Measurements from ENCODE around the gene LRP1B.

The LRP1B gene

GRCh38 chr2:141524777-141525176 is 606.0 kb downstream of the LRP1B start:
- ATAC-seq (ENCODE audit: low read depth) (no peak), DNase-seq (ENCODE audit: low spot score in 2 of 2) (no peak)
- H3K9me3 Mint-ChIP-seq: no peaks in the 10 kb centered on the region
- H3K27ac Mint-ChIP-seq: no peak overlapping the region
- no peaks in the 10 kb centered on the region for H3K36me3 Mint-ChIP-seq
- H3K4me3 Mint-ChIP-seq: no peak overlapping the region
- no peaks in the 10 kb centered on the region for H3K4me1 Mint-ChIP-seq
- no peaks in the 10 kb centered on the region for H3K27me3 Mint-ChIP-seq

GRCh38 chr2:141523199-141523598 is 607.6 kb downstream of the LRP1B start:
- Mint-ChIP-seq H3K9me3 (no peaks in the 10 kb centered on the region), H3K4me1 (no peaks in the 10 kb centered on the region), H3K27ac (no peak overlapping the region), H3K36me3 (no peaks in the 10 kb centered on the region), H3K4me3 (no peak overlapping the region), H3K27me3 (no peaks in the 10 kb centered on the region)
- ATAC-seq (ENCODE audit: low read depth) (no peak), DNase-seq (ENCODE audit: low spot score in 2 of 2) (no peak)

GRCh38 chr2:141522702-141523101 is 608.1 kb downstream of the LRP1B start:
- ATAC-seq (ENCODE audit: low read depth): no peak
- no peaks in the 10 kb centered on the region for H3K4me1 Mint-ChIP-seq
- no peak overlapping the region for H3K27ac Mint-ChIP-seq
- no peak for DNase-seq (ENCODE audit: low spot score in 2 of 2)
- H3K4me3 Mint-ChIP-seq: no peak overlapping the region
- H3K27me3 Mint-ChIP-seq: no peaks in the 10 kb centered on the region
- no peaks in the 10 kb centered on the region for H3K9me3 Mint-ChIP-seq
- no peaks in the 10 kb centered on the region for H3K36me3 Mint-ChIP-seq

GRCh38 chr2:141522048-141522447 is 608.8 kb downstream of the LRP1B start:
- Mint-ChIP-seq H3K9me3 (no peaks in the 10 kb centered on the region), H3K27ac (no peak overlapping the region), H3K36me3 (no peaks in the 10 kb centered on the region), H3K4me3 (no peak overlapping the region), H3K27me3 (no peaks in the 10 kb centered on the region), H3K4me1 (no peaks in the 10 kb centered on the region)
- DNase-seq (ENCODE audit: low spot score in 2 of 2) (no peak), ATAC-seq (ENCODE audit: low read depth) (no peak)

- Mint-ChIP-seq H3K4me1 (no peaks in the 10 kb centered on the region), H3K36me3 (no peaks in the 10 kb centered on the region), H3K4me3 (no peak overlapping the region), H3K27ac (no peak overlapping the region), H3K27me3 (no peaks in the 10 kb centered on the region), H3K9me3 (no peaks in the 10 kb centered on the region)
- DNase-seq (ENCODE audit: low spot score in 2 of 2) (no peak), ATAC-seq (ENCODE audit: low read depth) (no peak)
Measured at GRCh38 chr2:141519906-141520305, 610.9 kb downstream of the LRP1B start.

- H3K27me3 Mint-ChIP-seq: no peaks in the 10 kb centered on the region
- no peak overlapping the region for H3K27ac Mint-ChIP-seq
- H3K9me3 Mint-ChIP-seq: no peaks in the 10 kb centered on the region
- no peak overlapping the region for H3K4me3 Mint-ChIP-seq
- H3K4me1 Mint-ChIP-seq: no peaks in the 10 kb centered on the region
- no peak for ATAC-seq (ENCODE audit: low read depth)
- H3K36me3 Mint-ChIP-seq: no peaks in the 10 kb centered on the region
- DNase-seq (ENCODE audit: low spot score in 2 of 2): no peak
Measured at GRCh38 chr2:141517852-141518421, 612.9 kb downstream of the LRP1B start.

- H3K4me1 Mint-ChIP-seq: no peaks in the 10 kb centered on the region
- no peak for ATAC-seq (ENCODE audit: low read depth)
Measured at GRCh38 chr2:141517180-141517851, 613.5 kb downstream of the LRP1B start.

GRCh38 chr2:141515931-141516330 is 614.9 kb downstream of the LRP1B start:
- no peak overlapping the region for H3K4me3 Mint-ChIP-seq
- DNase-seq (ENCODE audit: low spot score in 2 of 2): no peak
- H3K27ac Mint-ChIP-seq: no peak overlapping the region
- H3K9me3 Mint-ChIP-seq: peaks cover 2% of the 10 kb centered on the region
- no peaks in the 10 kb centered on the region for H3K36me3 Mint-ChIP-seq
- no peaks in the 10 kb centered on the region for H3K27me3 Mint-ChIP-seq
- ATAC-seq (ENCODE audit: low read depth): no peak
- no peaks in the 10 kb centered on the region for H3K4me1 Mint-ChIP-seq

More at GRCh38 chr2:141517180-141517851, 613.5 kb downstream of the LRP1B start:
- no peaks in the 10 kb centered on the region for H3K9me3 Mint-ChIP-seq
- DNase-seq (ENCODE audit: low spot score in 2 of 2): no peak
- no peaks in the 10 kb centered on the region for H3K27me3 Mint-ChIP-seq
- H3K4me3 Mint-ChIP-seq: no peak overlapping the region
- no peaks in the 10 kb centered on the region for H3K36me3 Mint-ChIP-seq
- H3K27ac Mint-ChIP-seq: no peak overlapping the region

GRCh38 chr2:141513853-141514252 is 617.0 kb downstream of the LRP1B start:
- no peak for DNase-seq (ENCODE audit: low spot score in 2 of 2)
- no peak for ATAC-seq (ENCODE audit: low read depth)
- no peaks in the 10 kb centered on the region for H3K36me3 Mint-ChIP-seq

GRCh38 chr2:141508806-141509595 is 621.8 kb downstream of the LRP1B start:
- Mint-ChIP-seq H3K27me3 (no peaks in the 10 kb centered on the region), H3K4me1 (no peaks in the 10 kb centered on the region), H3K27ac (no peak overlapping the region), H3K4me3 (no peak overlapping the region), H3K9me3 (peaks cover 2% of the 10 kb centered on the region), H3K36me3 (no peaks in the 10 kb centered on the region)
- ATAC-seq (ENCODE audit: low read depth) (no peak), DNase-seq (ENCODE audit: low spot score in 2 of 2) (no peak)

More at GRCh38 chr2:141513853-141514252, 617.0 kb downstream of the LRP1B start:
- Mint-ChIP-seq H3K4me3 (no peak overlapping the region), H3K9me3 (peaks cover 2% of the 10 kb centered on the region), H3K27me3 (no peaks in the 10 kb centered on the region), H3K27ac (no peak overlapping the region), H3K4me1 (no peaks in the 10 kb centered on the region)

GRCh38 chr2:141508086-141508752 is 622.6 kb downstream of the LRP1B start:
- no peaks in the 10 kb centered on the region for H3K27me3 Mint-ChIP-seq
- H3K36me3 Mint-ChIP-seq: no peaks in the 10 kb centered on the region
- no peak overlapping the region for H3K27ac Mint-ChIP-seq
- no peak for ATAC-seq (ENCODE audit: low read depth)
- no peak for DNase-seq (ENCODE audit: low spot score in 2 of 2)
- no peak overlapping the region for H3K4me3 Mint-ChIP-seq
- no peaks in the 10 kb centered on the region for H3K4me1 Mint-ChIP-seq
- peaks cover 2% of the 10 kb centered on the region for H3K9me3 Mint-ChIP-seq

GRCh38 chr2:141506135-141506534 is 624.7 kb downstream of the LRP1B start:
- no peak for ATAC-seq (ENCODE audit: low read depth)
- H3K27ac Mint-ChIP-seq: no peak overlapping the region
- no peak for DNase-seq (ENCODE audit: low spot score in 2 of 2)
- H3K36me3 Mint-ChIP-seq: no peaks in the 10 kb centered on the region
- no peaks in the 10 kb centered on the region for H3K4me1 Mint-ChIP-seq
- no peaks in the 10 kb centered on the region for H3K27me3 Mint-ChIP-seq
- no peaks in the 10 kb centered on the region for H3K9me3 Mint-ChIP-seq
- H3K4me3 Mint-ChIP-seq: no peak overlapping the region

GRCh38 chr2:141501752-141502151 is 629.1 kb downstream of the LRP1B start:
- ATAC-seq (ENCODE audit: low read depth) (no peak), DNase-seq (ENCODE audit: low spot score in 2 of 2) (no peak)
- Mint-ChIP-seq H3K27me3 (no peaks in the 10 kb centered on the region), H3K36me3 (no peaks in the 10 kb centered on the region), H3K4me3 (no peak overlapping the region), H3K4me1 (no peaks in the 10 kb centered on the region), H3K27ac (no peak overlapping the region), H3K9me3 (no peaks in the 10 kb centered on the region)

GRCh38 chr2:141499123-141499522 is 631.7 kb downstream of the LRP1B start:
- H3K27me3 Mint-ChIP-seq: no peaks in the 10 kb centered on the region
- ATAC-seq (ENCODE audit: low read depth) (no peak), DNase-seq (ENCODE audit: low spot score in 2 of 2) (no peak)
- no peaks in the 10 kb centered on the region for H3K36me3 Mint-ChIP-seq
- H3K4me1 Mint-ChIP-seq: no peaks in the 10 kb centered on the region
- no peaks in the 10 kb centered on the region for H3K9me3 Mint-ChIP-seq
- H3K4me3 Mint-ChIP-seq: no peak overlapping the region
- no peak overlapping the region for H3K27ac Mint-ChIP-seq

Data from memory B cell (primary cell).